ENCODE results near the gene PXMP2.

GRCh38 chr12:132665149-132665491 lies 22.3 kb upstream of the PXMP2 start:
- no peak for TF ChIP-seq CTCF (conservative IDR thresholded peaks at IDR 0.05; ENCODE audit: low read depth, low read length)
- no peak for TF ChIP-seq EZH2phosphoT487 (IDR thresholded peaks at IDR 0.05; ENCODE audit: borderline replicate concordance, low read length)
